ENCODE results near the gene KRTAP12-1. TPM values are rescaled to one million over a fixed set of nuclear protein-coding genes. Genes with fewer than 3 reads are reported as not detected.
"Not testable (repeated sequence)": the region's sequence is repeated elsewhere in the genome, so short reads cannot be mapped to it uniquely, and the experiment has no call there.

The KRTAP12-1 gene
- total and polyA plus RNA-seq, 2 donors (not counting 1 experiment from before 2014, with no cell fraction given) = not detected

DNA sequence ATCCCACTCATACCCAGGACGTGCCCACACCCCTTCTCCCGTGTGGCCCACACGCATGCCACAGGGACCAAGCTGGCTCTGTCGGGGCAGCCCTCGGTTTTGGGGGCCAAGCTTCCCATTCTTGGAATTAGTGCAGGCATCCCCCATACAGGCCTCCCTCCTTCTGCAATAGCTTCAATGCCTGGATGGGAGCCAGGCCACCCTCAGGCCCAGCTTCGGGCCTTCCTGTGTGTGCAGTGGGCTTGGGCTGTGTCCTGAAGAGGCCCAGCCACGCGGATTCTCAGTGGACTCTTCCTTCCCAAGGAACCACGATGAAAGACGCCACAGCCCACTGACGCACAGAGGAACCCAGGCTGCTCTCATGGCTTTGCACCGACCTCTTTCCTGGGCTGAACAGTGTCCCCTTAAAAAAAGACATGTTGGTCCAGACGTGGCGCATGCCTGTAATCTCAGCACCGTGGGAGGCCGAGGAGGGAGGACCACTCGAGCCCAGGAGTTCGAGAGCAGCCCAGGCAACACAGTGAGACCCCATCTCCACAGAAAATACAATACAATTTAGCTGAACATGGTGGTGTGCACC, 32.4 kb downstream of the KRTAP12-1 start:
- Histone ChIP-seq H3K27ac (ENCODE audit: insufficient read depth, low read length) (no peak overlapping the region), H3K9ac (ENCODE audit: insufficient read depth, low read length) (no peak overlapping the region), H3K27me3 (ENCODE audit: control insufficient read depth, insufficient read depth, low read length) (no peaks in the 10 kb centered on the region), H3K9me3 (ENCODE audit: control insufficient read depth, insufficient read depth, low read depth, low read length) (no peaks in the 10 kb centered on the region), H3K79me2 (ENCODE audit: control insufficient read depth, insufficient read depth, low read length) (no peaks in the 10 kb centered on the region), H3K4me2 (ENCODE audit: extremely low read depth, insufficient read depth, low read length) (no peak overlapping the region), H3K4me1 (ENCODE audit: control insufficient read depth, extremely low read depth, insufficient read depth, low read length) (no peaks in the 10 kb centered on the region), H4K20me1 (ENCODE audit: control insufficient read depth, extremely low read depth, insufficient read depth, low read length) (no peaks in the 10 kb centered on the region), H3K4me3 (replicated peaks in 1 of 4; ENCODE audit: control extremely low read depth in 1 of 4, insufficient read depth in 1 of 4, low read depth in 3 of 4, low read length in 4 of 4) (no peak overlapping the region), H3K36me3 (ENCODE audit: control insufficient read depth, insufficient read depth, low read length) (no peaks in the 10 kb centered on the region), H2AFZ (ENCODE audit: low read length) (no peak overlapping the region)
- DNase-seq (ENCODE audit: low read depth in 2 of 2) = no peak
- TF ChIP-seq, protein P1, sequence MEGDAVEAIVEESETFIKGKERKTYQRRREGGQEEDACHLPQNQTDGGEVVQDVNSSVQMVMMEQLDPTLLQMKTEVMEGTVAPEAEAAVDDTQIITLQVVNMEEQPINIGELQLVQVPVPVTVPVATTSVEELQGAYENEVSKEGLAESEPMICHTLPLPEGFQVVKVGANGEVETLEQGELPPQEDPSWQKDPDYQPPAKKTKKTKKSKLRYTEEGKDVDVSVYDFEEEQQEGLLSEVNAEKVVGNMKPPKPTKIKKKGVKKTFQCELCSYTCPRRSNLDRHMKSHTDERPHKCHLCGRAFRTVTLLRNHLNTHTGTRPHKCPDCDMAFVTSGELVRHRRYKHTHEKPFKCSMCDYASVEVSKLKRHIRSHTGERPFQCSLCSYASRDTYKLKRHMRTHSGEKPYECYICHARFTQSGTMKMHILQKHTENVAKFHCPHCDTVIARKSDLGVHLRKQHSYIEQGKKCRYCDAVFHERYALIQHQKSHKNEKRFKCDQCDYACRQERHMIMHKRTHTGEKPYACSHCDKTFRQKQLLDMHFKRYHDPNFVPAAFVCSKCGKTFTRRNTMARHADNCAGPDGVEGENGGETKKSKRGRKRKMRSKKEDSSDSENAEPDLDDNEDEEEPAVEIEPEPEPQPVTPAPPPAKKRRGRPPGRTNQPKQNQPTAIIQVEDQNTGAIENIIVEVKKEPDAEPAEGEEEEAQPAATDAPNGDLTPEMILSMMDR (conservative IDR thresholded peaks at IDR 0.05 in 1 of 2, IDR thresholded peaks at IDR 0.05 in 1 of 2; ENCODE audit: low read depth in 1 of 2, low read length in 2 of 2) = no peak
- no peak for TF ChIP-seq EZH2 (IDR thresholded peaks at IDR 0.05; ENCODE audit: low read length, missing control alignments)

DNA sequence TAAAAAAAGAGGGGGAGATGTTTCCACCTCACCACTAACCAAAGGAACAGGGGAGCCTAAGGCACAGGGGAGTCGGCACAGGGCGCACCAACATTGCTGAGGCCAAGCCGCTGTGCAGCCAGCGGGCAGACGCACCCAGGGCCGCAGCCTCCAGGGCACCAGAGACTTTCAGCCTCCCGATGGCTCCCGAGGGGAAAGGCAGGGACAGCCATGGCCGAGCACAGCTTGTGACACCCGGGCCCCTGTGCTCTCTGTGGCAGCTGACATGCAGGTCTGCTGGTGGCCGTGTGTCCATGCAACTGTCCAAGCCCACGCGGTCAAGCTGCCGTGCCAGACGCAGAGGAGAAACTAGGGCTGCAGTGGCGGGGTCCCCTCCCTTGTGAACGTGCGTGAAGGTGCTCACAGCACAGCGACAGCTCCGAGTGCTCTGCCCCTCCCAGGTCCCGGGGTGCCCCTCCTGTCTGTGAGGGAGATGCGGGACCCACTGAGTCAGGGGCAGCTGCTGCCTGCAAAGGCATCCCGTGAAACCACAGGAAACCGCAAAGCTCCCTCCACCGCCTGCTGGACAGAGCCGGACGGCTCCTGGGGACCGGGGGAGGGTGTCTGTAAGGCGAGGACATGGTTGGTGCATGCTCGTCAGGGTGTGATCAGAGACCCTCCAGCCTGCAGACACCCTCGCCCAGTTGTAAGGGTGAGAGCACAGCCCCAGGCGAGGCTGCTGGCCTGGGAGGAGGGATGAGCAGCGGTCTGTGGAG, 33.2 kb downstream of the KRTAP12-1 start:
- Histone ChIP-seq H3K4me3 (replicated peaks in 1 of 4; ENCODE audit: control extremely low read depth in 1 of 4, insufficient read depth in 1 of 4, low read depth in 3 of 4, low read length in 4 of 4) (no peak overlapping the region), H3K36me3 (ENCODE audit: control insufficient read depth, insufficient read depth, low read length) (no peaks in the 10 kb centered on the region), H3K9ac (ENCODE audit: insufficient read depth, low read length) (no peak overlapping the region), H3K4me1 (ENCODE audit: control insufficient read depth, extremely low read depth, insufficient read depth, low read length) (no peaks in the 10 kb centered on the region), H3K9me3 (ENCODE audit: control insufficient read depth, insufficient read depth, low read depth, low read length) (no peaks in the 10 kb centered on the region), H3K79me2 (ENCODE audit: control insufficient read depth, insufficient read depth, low read length) (no peaks in the 10 kb centered on the region), H2AFZ (ENCODE audit: low read length) (no peak overlapping the region), H3K27ac (ENCODE audit: insufficient read depth, low read length) (no peak overlapping the region), H4K20me1 (ENCODE audit: control insufficient read depth, extremely low read depth, insufficient read depth, low read length) (no peaks in the 10 kb centered on the region), H3K4me2 (ENCODE audit: extremely low read depth, insufficient read depth, low read length) (no peak overlapping the region), H3K27me3 (ENCODE audit: control insufficient read depth, insufficient read depth, low read length) (no peaks in the 10 kb centered on the region)
- no peak for DNase-seq (ENCODE audit: low read depth in 2 of 2)
- TF ChIP-seq, protein P1 (conservative IDR thresholded peaks at IDR 0.05 in 1 of 2, IDR thresholded peaks at IDR 0.05 in 1 of 2; ENCODE audit: low read depth in 1 of 2, low read length in 2 of 2) = no peak
- TF ChIP-seq EZH2 (IDR thresholded peaks at IDR 0.05; ENCODE audit: low read length, missing control alignments) = no peak

DNA sequence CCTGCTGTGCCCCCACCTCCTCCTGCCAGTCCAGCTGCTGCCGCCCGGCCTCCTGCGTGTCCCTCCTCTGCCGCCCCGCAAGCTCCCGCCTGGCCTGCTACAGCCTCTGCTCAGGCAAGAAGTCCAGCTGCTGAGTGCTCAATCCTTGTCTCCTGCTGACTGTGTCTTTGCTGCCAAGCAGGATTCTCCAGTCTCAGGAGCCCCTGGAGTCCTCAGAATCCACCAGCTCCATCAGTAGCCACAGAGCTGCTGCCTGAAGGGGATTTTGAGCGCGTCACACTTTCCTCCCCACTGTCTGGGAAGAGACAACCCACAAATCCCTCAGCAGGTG, 34.8 kb downstream of the KRTAP12-1 start:
- Histone ChIP-seq H3K36me3 (ENCODE audit: control insufficient read depth, insufficient read depth, low read length) (no peaks in the 10 kb centered on the region), H3K9me3 (ENCODE audit: control insufficient read depth, insufficient read depth, low read depth, low read length) (no peaks in the 10 kb centered on the region), H3K4me3 (replicated peaks in 1 of 4; ENCODE audit: control extremely low read depth in 1 of 4, insufficient read depth in 1 of 4, low read depth in 3 of 4, low read length in 4 of 4) (no peak overlapping the region), H4K20me1 (ENCODE audit: control insufficient read depth, extremely low read depth, insufficient read depth, low read length) (no peaks in the 10 kb centered on the region), H3K4me1 (ENCODE audit: control insufficient read depth, extremely low read depth, insufficient read depth, low read length) (no peaks in the 10 kb centered on the region), H3K27ac (ENCODE audit: insufficient read depth, low read length) (no peak overlapping the region), H3K27me3 (ENCODE audit: control insufficient read depth, insufficient read depth, low read length) (no peaks in the 10 kb centered on the region), H3K4me2 (ENCODE audit: extremely low read depth, insufficient read depth, low read length) (no peak overlapping the region), H3K9ac (ENCODE audit: insufficient read depth, low read length) (no peak overlapping the region), H3K79me2 (ENCODE audit: control insufficient read depth, insufficient read depth, low read length) (no peaks in the 10 kb centered on the region), H2AFZ (ENCODE audit: low read length) (no peak overlapping the region)
- DNase-seq (ENCODE audit: low read depth in 2 of 2) = no peak
- no peak for TF ChIP-seq EZH2 (IDR thresholded peaks at IDR 0.05; ENCODE audit: low read length, missing control alignments)
- TF ChIP-seq, protein P1 (conservative IDR thresholded peaks at IDR 0.05 in 1 of 2, IDR thresholded peaks at IDR 0.05 in 1 of 2; ENCODE audit: low read depth in 1 of 2, low read length in 2 of 2) = no peak

DNA sequence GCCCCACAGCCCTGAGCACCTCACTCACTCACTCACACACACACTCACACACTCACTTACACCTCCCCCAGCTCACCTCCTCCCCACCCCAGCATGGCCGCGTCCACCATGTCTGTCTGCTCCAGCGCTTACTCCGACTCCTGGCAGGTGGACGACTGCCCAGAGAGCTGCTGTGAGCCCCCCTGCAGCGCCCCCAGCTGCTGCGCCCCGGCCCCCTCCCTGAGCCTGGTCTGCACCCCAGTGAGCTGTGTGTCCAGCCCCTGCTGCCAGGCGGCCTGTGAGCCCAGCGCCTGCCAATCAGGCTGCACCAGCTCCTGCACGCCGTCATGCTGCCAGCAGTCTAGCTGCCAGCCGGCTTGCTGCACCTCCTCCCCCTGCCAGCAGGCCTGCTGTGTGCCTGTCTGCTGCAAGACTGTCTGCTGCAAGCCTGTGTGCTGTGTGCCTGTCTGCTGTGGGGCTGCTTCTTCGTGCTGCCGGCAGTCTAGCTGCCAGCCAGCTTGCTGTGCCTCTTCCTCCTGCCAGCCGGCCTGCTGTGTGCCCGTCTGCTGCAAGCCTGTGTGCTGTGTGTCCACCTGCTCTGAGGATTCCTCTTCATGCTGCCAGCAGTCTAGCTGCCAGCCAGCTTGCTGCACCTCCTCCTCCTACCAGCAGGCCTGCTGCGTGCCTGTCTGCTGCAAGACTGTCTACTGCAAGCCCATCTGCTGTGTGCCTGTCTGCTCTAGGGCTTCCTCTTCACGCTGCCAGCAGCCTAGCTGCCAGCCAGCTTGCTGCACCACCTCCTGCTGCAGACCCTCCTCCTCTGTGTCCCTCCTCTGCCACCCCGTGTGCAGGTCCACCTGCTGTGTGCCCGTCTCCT, 35.4 kb downstream of the KRTAP12-1 start, which contains the start of gene KRTAP10-11:
KRTAP10-11 (plus strand) TSS at position 49 of the 856 bp plus-strand sequence; CDS start at position 94, 45 bp downstream.
- not testable (repeated sequence) for H3K4me2 ChIP-seq (ENCODE audit: extremely low read depth, insufficient read depth, low read length); H3K4me3 ChIP-seq (replicated peaks in 1 of 4; ENCODE audit: control extremely low read depth in 1 of 4, insufficient read depth in 1 of 4, low read depth in 3 of 4, low read length in 4 of 4); DNase-seq (ENCODE audit: low read depth in 2 of 2); H3K9me3 ChIP-seq (ENCODE audit: control insufficient read depth, insufficient read depth, low read depth, low read length); H2AFZ ChIP-seq (ENCODE audit: low read length); H4K20me1 ChIP-seq (ENCODE audit: control insufficient read depth, extremely low read depth, insufficient read depth, low read length); H3K79me2 ChIP-seq (ENCODE audit: control insufficient read depth, insufficient read depth, low read length); H3K27ac ChIP-seq (ENCODE audit: insufficient read depth, low read length); H3K36me3 ChIP-seq (ENCODE audit: control insufficient read depth, insufficient read depth, low read length); H3K27me3 ChIP-seq (ENCODE audit: control insufficient read depth, insufficient read depth, low read length); H3K4me1 ChIP-seq (ENCODE audit: control insufficient read depth, extremely low read depth, insufficient read depth, low read length); H3K9ac ChIP-seq (ENCODE audit: insufficient read depth, low read length)

Measured in fibroblast of lung (primary cell).